Smooth muscle cell of the brain vasculature (primary cell): Measurements from ENCODE around the gene MNT.

Experiments used
- DNase-seq: peaks from one replicate; pipeline ENCODE4 v3.0.0-alpha.2; 2012; ENCODE audit warnings: low read depth, low spot score

The MNT gene

GRCh38 chr17:2363851-2364762, 36.8 kb downstream of the MNT start:
- no peak for DNase-seq

- no peak for DNase-seq
Measured at GRCh38 chr17:2363318-2363717, 37.5 kb downstream of the MNT start.

GRCh38 chr17:2362881-2363280, 38.0 kb downstream of the MNT start:
- DNase-seq = no peak

DNA sequence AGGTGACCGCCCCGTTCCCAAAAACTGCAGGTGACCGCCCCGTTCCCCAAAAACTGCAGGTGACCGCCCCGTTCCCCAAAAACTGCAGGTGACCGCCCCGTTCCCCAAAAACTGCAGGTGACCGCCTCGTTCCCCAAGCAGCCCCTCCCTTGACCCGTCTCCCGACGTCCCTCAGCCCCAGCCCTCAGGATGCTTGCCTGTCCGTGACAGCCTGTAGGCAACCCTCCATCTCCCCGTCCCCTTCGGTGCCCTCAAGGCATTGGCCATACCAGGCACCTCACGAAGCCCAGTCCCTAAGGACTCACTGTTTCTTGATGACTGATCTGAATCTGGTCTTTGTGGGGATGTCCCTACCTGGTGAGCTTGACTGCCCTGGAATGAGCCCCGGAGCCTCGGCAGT, 38.4 kb downstream of the MNT start:
- no peak for DNase-seq

- DNase-seq = no peak
Measured at GRCh38 chr17:2362016-2362415, 38.8 kb downstream of the MNT start.

DNA sequence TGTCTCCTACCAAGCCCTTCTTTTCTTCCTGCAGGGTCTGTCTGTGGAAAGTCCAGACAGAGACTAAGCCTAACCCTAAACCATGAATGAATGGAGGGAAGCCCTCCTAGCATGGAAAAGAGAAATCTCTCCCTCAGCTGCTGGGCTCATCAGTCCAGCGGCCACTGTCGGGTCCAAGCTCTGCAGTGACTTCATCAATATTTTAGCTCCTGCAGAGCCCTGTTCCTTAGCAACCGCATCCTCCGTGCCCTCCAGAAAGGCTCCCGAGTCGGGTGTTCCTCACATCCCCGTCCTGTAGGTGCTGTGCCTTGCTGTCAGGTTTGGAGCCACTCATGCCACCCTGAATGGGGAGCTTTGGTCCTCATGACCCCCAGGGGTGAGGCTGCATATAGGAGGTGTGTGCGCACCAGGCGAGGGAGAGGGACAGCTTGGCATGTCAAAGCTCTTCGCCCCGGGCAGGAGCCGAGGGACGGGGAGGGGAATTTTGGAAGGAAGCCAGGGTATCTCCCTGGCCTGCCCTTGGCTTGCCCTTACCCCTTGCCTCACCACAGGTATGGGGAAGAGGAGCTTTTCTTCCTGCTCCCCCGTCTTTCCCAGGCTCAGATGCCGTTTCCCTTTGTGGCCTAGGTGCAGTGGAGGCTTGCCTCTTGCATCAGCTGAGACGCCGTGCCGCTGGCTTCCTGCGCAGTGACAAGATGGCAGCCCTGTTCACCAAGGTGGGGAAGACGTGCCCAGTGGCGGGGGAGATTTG, 39.7 kb downstream of the MNT start:
- DNase-seq = no peak

DNA sequence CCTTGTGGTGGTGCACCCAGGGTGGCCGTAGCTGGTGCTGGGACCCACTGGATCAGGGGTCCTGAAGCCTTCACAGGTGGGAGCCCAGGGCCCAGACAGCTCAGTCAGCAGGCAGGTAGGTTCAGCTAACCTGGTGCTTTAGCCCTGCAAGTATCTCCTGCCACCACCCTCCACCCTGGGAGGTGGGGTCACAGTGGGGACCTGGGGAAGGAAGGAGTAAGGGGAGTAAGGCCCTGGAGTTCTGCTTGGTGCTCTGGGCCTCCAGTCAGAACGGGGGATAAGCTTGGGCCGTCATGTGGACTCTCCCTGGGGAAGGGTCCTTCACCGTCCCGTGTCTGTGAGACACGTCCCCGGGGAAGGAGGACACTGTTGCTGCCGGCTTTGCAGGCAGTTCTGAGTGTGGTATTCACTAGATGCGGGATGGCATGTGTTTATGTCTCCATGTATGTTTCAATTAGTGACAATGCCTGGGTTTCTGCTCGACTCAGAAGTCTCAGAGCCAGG, 42.9 kb downstream of the MNT start:
- DNase-seq = no peak

- no peak for DNase-seq
Measured at GRCh38 chr17:2357237-2357636, 43.6 kb downstream of the MNT start.

- DNase-seq = no peak
Measured at GRCh38 chr17:2354311-2354710, 46.5 kb downstream of the MNT start.

GRCh38 chr17:2351269-2351668, 49.6 kb downstream of the MNT start:
- DNase-seq = no peak

GRCh38 chr17:2347805-2348685, 52.8 kb downstream of the MNT start:
- DNase-seq = peak; percentile 65

DNA sequence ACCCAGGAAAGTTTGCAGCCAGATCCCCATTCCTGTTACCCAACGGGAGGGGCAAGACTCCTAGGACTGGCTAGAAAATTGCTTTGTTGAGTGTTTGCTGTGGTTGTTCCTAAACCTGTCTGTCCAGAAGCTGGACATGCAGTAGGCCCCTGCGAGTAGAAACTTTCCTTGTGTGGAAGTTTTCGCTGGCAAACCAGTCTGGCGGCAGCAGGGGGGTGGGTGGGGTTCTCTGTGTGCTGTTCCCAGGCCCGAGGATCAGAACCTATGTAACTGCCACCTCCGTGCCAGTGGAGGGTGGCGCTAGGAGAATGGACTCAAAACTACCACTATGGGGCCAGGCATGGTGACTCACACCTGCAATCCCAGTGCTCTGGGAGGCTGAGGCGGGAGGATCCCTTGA, 54.4 kb downstream of the MNT start:
- DNase-seq = no peak

- DNase-seq = no peak
Measured at GRCh38 chr17:2344528-2344927, 56.3 kb downstream of the MNT start.

GRCh38 chr17:2343421-2343820, 57.4 kb downstream of the MNT start:
- DNase-seq = no peak

DNA sequence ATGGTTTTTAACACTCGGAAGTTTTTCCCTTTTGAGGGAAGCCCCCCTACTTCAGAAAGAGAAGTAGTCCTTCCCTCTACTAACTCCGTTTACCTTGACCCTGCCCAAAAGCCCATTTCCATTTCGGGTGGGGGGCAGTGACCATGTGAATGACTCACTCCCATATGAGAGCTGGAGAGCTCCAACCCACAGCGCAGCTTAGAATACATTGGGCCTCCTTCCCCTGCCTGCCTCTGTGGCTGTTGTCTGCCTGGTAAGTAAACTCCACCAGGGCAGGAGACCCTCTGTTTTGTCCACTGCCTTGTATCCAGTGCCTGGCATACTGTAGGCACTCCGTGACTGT, 62.6 kb downstream of the MNT start:
- no peak for DNase-seq

- no peak for DNase-seq
Measured at GRCh38 chr17:2337544-2338314, 63.1 kb downstream of the MNT start.

DNA sequence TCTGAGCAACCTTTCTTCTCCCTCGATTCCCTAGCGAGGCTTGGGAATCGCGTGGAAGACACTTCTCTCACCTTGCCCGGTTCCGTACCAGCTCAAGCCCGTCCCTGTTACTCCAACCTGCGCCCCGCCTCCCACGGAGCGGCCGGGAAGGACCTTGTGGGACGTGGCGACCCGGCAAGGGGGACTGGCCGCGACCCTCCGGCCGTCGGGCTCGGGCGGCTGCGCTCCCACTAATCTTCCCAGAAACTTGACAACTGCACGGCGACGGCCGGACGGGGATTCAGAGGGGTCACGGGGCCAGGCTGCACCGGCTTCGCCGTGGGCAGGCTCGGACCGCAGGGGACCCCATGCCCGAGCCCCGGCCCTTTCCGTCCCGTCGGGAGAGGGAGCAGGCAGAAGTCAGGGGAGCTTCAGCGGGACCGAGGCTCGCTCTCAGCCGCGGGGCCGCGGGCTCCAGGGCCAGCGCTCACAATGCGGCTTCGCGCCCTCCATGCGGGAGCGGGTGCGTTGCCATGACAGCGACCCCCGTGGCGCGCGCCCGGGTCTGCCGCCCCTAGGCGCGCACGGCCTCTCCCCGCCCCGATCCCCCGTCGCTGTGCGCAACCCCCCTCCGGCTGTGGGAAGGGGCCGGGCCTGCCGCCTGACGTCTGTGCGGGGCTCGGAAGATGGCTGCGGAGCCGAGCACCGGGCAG, 63.9 kb downstream of the MNT start, which contains the start of gene SGSM2:
SGSM2 (plus strand) TSS at position 650 of the 692 bp plus-strand sequence. CDS start 188 bp downstream, outside the sequence.
- no peak for DNase-seq

- peak; percentile 74 for DNase-seq
Measured at GRCh38 chr17:2336215-2336851, 64.5 kb downstream of the MNT start, which contains the start of gene TSR1. TSS of gene TSR1 (minus strand) at chr17:2336457. CDS start at chr17:2336427, 30 bp downstream.

GRCh38 chr17:2335726-2336214, 65.1 kb downstream of the MNT start:
- no peak for DNase-seq
